H9 (cell line): Measurements from ENCODE around the gene ASAP3. TPM values are rescaled to one million over a fixed set of nuclear protein-coding genes. Genes with fewer than 3 reads are reported as not detected.

Experiments
- DNase-seq: peaks from one replicate; pipeline ENCODE4 v3.0.0-alpha.2; 2017
- H2AFZ ChIP-seq: one replicate; pipeline ENCODE4 v1.6.1; 2013; ENCODE audit warnings: mild to moderate bottlenecking, low read length, control low read depth, moderate library complexity
- H2AK5ac ChIP-seq: 2 replicates; pipeline ENCODE4 v1.6.1; 2013; ENCODE audit warnings: low read length, control low read depth, mixed read lengths; ENCODE audit not compliant: insufficient read length
- H2BK120ac ChIP-seq: one replicate; pipeline ENCODE4 v1.6.1; 2013; ENCODE audit warnings: low read depth, mild to moderate bottlenecking, low read length, control low read depth, inconsistent platforms; ENCODE audit not compliant: poor library complexity, severe bottlenecking
- H2BK12ac ChIP-seq: 2 replicates; pipeline ENCODE4 v1.6.1; 2013; ENCODE audit warnings: low read length, control low read depth, mixed read lengths, low read depth; ENCODE audit not compliant: insufficient read length
- H2BK15ac ChIP-seq: 2 replicates; pipeline ENCODE4 v1.6.1; 2013; ENCODE audit warnings: low read depth, low read length, control low read depth
- H2BK20ac ChIP-seq: one replicate; pipeline ENCODE4 v1.6.1; 2013; ENCODE audit warnings: low read depth, mild to moderate bottlenecking, low read length, control low read depth, inconsistent platforms; ENCODE audit not compliant: poor library complexity, severe bottlenecking
- H2BK5ac ChIP-seq: 2 replicates; pipeline ENCODE4 v1.6.1; 2013; ENCODE audit warnings: low read length, control low read depth, mixed read lengths; ENCODE audit not compliant: insufficient read length
- H3K14ac ChIP-seq: 2 replicates; pipeline ENCODE4 v1.6.1; 2013; ENCODE audit warnings: low read length, control low read depth; ENCODE audit not compliant: insufficient read depth
- H3K18ac ChIP-seq: 2 replicates; pipeline ENCODE4 v1.6.1; 2013; ENCODE audit warnings: low read depth, mild to moderate bottlenecking, mixed read lengths, low read length, control low read depth; ENCODE audit not compliant: insufficient read length
- H3K23ac ChIP-seq: 2 replicates; pipeline ENCODE4 v1.6.1; 2013; ENCODE audit warnings: low read length, control low read depth, mixed read lengths, low read depth; ENCODE audit not compliant: insufficient read length
- H3K23me2 ChIP-seq: 2 replicates; pipeline ENCODE4 v1.6.1; 2013; ENCODE audit warnings: low read depth, mild to moderate bottlenecking, mixed read lengths, low read length, control low read depth; ENCODE audit not compliant: insufficient read length, poor library complexity, severe bottlenecking
- H3K27ac ChIP-seq: 2 replicates; pipeline ENCODE4 v1.5.1; 2013; ENCODE audit warnings: low read length, control low read depth, mixed read lengths, low read depth; ENCODE audit not compliant: insufficient read length
- H3K27me3 ChIP-seq: 2 replicates; pipeline ENCODE4 v1.6.1; 2013; ENCODE audit warnings: low read length, control low read depth, inconsistent platforms; ENCODE audit not compliant: insufficient read depth
- H3K4ac ChIP-seq: 2 replicates; pipeline ENCODE4 v1.6.1; 2013; ENCODE audit warnings: low read depth, mild to moderate bottlenecking, control low read depth, inconsistent platforms, low read length, moderate library complexity
- H3K4me1 ChIP-seq: 2 replicates; pipeline ENCODE4 v1.6.1; 2013; ENCODE audit warnings: low read length, control low read depth, inconsistent platforms; ENCODE audit not compliant: insufficient read depth
- H3K4me2 ChIP-seq: 2 replicates; pipeline ENCODE4 v1.6.1; 2013; ENCODE audit warnings: low read length, control low read depth, mixed read lengths; ENCODE audit not compliant: insufficient read length, insufficient read depth
- H3K56ac ChIP-seq: 2 replicates; pipeline ENCODE4 v1.6.1; 2013; ENCODE audit warnings: low read depth, mild to moderate bottlenecking, mixed read lengths, low read length, control low read depth; ENCODE audit not compliant: insufficient read length
- H3K79me1 ChIP-seq: 2 replicates; pipeline ENCODE4 v1.6.1; 2013; ENCODE audit warnings: low read depth, mild to moderate bottlenecking, moderate library complexity, low read length, control low read depth, inconsistent platforms; ENCODE audit not compliant: insufficient read depth, poor library complexity, severe bottlenecking
- H3K79me2 ChIP-seq: 2 replicates; pipeline ENCODE4 v1.6.1; 2013; ENCODE audit warnings: low read length, control low read depth, inconsistent platforms; ENCODE audit not compliant: insufficient read depth
- H3K9ac ChIP-seq: 2 replicates; pipeline ENCODE4 v1.6.1; 2013; ENCODE audit warnings: low read length, control low read depth, mixed read lengths; ENCODE audit not compliant: insufficient read length; ENCODE audit errors: extremely low read depth
- H3K9me3 ChIP-seq: one replicate; pipeline ENCODE4 v1.6.1; 2013; ENCODE audit warnings: low read depth, low read length, inconsistent platforms; ENCODE audit not compliant: control insufficient read depth
- H3T11ph ChIP-seq: one replicate; pipeline ENCODE4 v1.6.1; 2013; ENCODE audit warnings: mild to moderate bottlenecking, low read length, control low read depth, inconsistent platforms
- H4K20me1 ChIP-seq: one replicate; pipeline ENCODE4 v1.6.1; 2013; ENCODE audit not compliant: control insufficient read depth, insufficient read length, insufficient read depth
- H4K5ac ChIP-seq: 2 replicates; pipeline ENCODE4 v1.6.1; 2013; ENCODE audit warnings: low read depth, mild to moderate bottlenecking, mixed read lengths, low read length, control low read depth; ENCODE audit not compliant: insufficient read length
- H4K8ac ChIP-seq: replicated peaks from 2 replicates; pipeline ENCODE4 v1.6.1; 2013; ENCODE audit warnings: low read length, control low read depth, mixed read lengths, low read depth; ENCODE audit not compliant: insufficient read length
- H4K91ac ChIP-seq: 2 replicates; pipeline ENCODE4 v1.6.1; 2013; ENCODE audit warnings: low read depth, mild to moderate bottlenecking, moderate library complexity, mixed read lengths, low read length, control low read depth; ENCODE audit not compliant: insufficient read length
- H3K27ac Mint-ChIP-seq, 3 experiments: 2 replicates in 2 of 3; 3 replicates in 1 of 3; pipeline ENCODE4 v1.8.0; 2020 to 2021; ENCODE audit warnings: mixed read lengths in 3 of 3, mild to moderate bottlenecking in 1 of 3, moderate library complexity in 1 of 3
- H3K27me3 Mint-ChIP-seq: 2 replicates; pipeline ENCODE4 v1.8.0; 2021; ENCODE audit warnings: low read depth, mild to moderate bottlenecking, moderate library complexity, mixed read lengths
- H3K36me3 Mint-ChIP-seq, 3 experiments: 2 replicates in 2 of 3; 3 replicates in 1 of 3; pipeline ENCODE4 v1.8.0; 2020 to 2021; ENCODE audit warnings: low read depth in 3 of 3, mixed read lengths in 3 of 3; ENCODE audit not compliant: insufficient read depth in 1 of 3
- H3K4me1 Mint-ChIP-seq, 2 experiments: 2 replicates each; pipeline ENCODE4 v1.8.0; 2020; ENCODE audit warnings: mixed read lengths in 2 of 2
- H3K4me3 Mint-ChIP-seq, 2 experiments: 2 replicates in 1 of 2; 3 replicates in 1 of 2; pipeline ENCODE4 v1.8.0; 2020 to 2021; ENCODE audit warnings: mild to moderate bottlenecking in 2 of 2, mixed read lengths in 2 of 2, moderate library complexity in 1 of 2
- H3K9me3 Mint-ChIP-seq, 2 experiments: 2 replicates in 1 of 2; 3 replicates in 1 of 2; pipeline ENCODE4 v1.8.0; 2020; ENCODE audit warnings: mild to moderate bottlenecking in 2 of 2, mixed read lengths in 2 of 2, moderate library complexity in 1 of 2
- CTCF ChIP-seq: fragments of 200-600 bp; sonication (generic); conservative IDR thresholded peaks from 3 replicates; pipeline ENCODE4 v1.8.0; 2021; ENCODE audit warnings: antibody characterized with exemption, mild to moderate bottlenecking
- WGBS: extraction: QIAGEN DNeasy Blood & Tissue Kit; methylation state at CpG from one replicate; pipeline ENCODE4 v1.1.7; 2013; ENCODE audit warnings: missing lambda C conversion rate, low lambda C conversion rate, mixed read lengths; ENCODE audit not compliant: insufficient read length; ENCODE audit errors: extremely low coverage; 5-methylcytosine and 5-hydroxymethylcytosine counted together
- total RNA-seq: library from RNA; stranded (reverse); gene quantifications from 2 replicates; pipeline ENCODE4 v1.2.1, GENCODE V29; 2021

ASAP3 gene
- total RNA-seq, 1 experiment from 2014 or later, result 26.7 TPM

GRCh38 chr1:23423415-23424292, 60.3 kb downstream of the ASAP3 start:
- peaks cover 1 to 3% of the 10 kb centered on the region in 2 experiments; a peak in 2 of 5 replicates for H3K9me3 Mint-ChIP-seq
- H3K27ac Mint-ChIP-seq, result no peak overlapping the region; a peak in 1 of 7 replicates
- Histone ChIP-seq H3K4me1 (no peaks in the 10 kb centered on the region), H4K91ac (no peak overlapping the region), H3K14ac (no peak overlapping the region), H4K20me1 (no peaks in the 10 kb centered on the region), H3K23me2 (no peaks in the 10 kb centered on the region), H2BK15ac (no peak overlapping the region), H2AFZ (no peak overlapping the region), H3K9ac (no peak overlapping the region), H3K4me2 (peak overlapping the region; percentile 10), H4K8ac (no peak overlapping the region), H2BK5ac (no peak overlapping the region), H3K23ac (no peak overlapping the region), H2BK120ac (no peak overlapping the region), H3K4ac (no peak overlapping the region), H3K27ac (no peak overlapping the region), H3K18ac (no peak overlapping the region), H3K79me2 (no peaks in the 10 kb centered on the region), H3K56ac (no peak overlapping the region), H3K27me3 (peaks cover 62% of the 10 kb centered on the region), H2BK12ac (no peak overlapping the region), H3K9me3 (no peaks in the 10 kb centered on the region), H4K5ac (no peak overlapping the region), H2AK5ac (no peak overlapping the region), H3T11ph (no peak overlapping the region), H3K79me1 (no peaks in the 10 kb centered on the region), H2BK20ac (no peak overlapping the region)
- WGBS, result no CpG with 5 or more reads among the region's 46 CpGs
- peaks cover 9 to 17% (median 17%) of the 10 kb centered on the region in 3 experiments for H3K36me3 Mint-ChIP-seq
- H3K4me3 Mint-ChIP-seq, result peak overlapping the region; percentile 57 to 72; a peak in 4 of 5 replicates
- DNase-seq, result peak; percentile 46
- peaks cover 7 to 16% of the 10 kb centered on the region in 2 experiments for H3K4me1 Mint-ChIP-seq
- no peak for TF ChIP-seq CTCF
- peaks cover 100% of the 10 kb centered on the region for H3K27me3 Mint-ChIP-seq
